OCI-LY3 (cell line): Measurements from ENCODE around the gene TAPBP.

ENCODE experiments used
- CTCF ChIP-seq: fragments of 200-600, 300-600 bp; sonication (generic); IDR thresholded peaks from 2 replicates; pipeline ENCODE4 v1.5.1; 2014; ENCODE audit warnings: antibody characterized with exemption, low read length, low read depth
- EZH2phosphoT487 ChIP-seq: fragments of 200-600 bp; shearing (Covaris generic); IDR thresholded peaks from 2 replicates; pipeline ENCODE4 v1.6.1; 2018; ENCODE audit warnings: antibody characterized with exemption, mixed run types, low read depth

GRCh38 chr6:33320315-33321181 lies 6.7 kb upstream of the TAPBP start:
- TF ChIP-seq CTCF (no peak), EZH2phosphoT487 (no peak)
